HT-29 (cell line): ENCODE results near the gene ICAM4. TPM values are rescaled to one million over a fixed set of nuclear protein-coding genes. Genes with fewer than 3 reads are reported as not detected.
"Not testable (repeated sequence)": the region's sequence is repeated elsewhere in the genome, so short reads cannot be mapped to it uniquely, and the experiment has no call there.

Experiments used
- DNase-seq: peaks from one replicate; pipeline ENCODE4 v3.0.0-alpha.2; 2015; ENCODE audit warnings: low spot score
- total RNA-seq: library from RNA; depleted of rRNA; stranded (reverse); fragments of >200 nt; shearing (Covaris generic); gene quantifications from 2 replicates; pipeline ENCODE4 v1.2.3, GENCODE V29; 2014

Gene ICAM4
- total RNA-seq, 1 experiment from 2014 or later: 0.69 TPM

GRCh38 chr19:10317857-10318462 is 31.2 kb downstream of the ICAM4 start:
- DNase-seq: no peak

- no peak for DNase-seq
Measured at GRCh38 chr19:10318807-10319682, 32.3 kb downstream of the ICAM4 start.

GRCh38 chr19:10320602-10321416 is 34.1 kb downstream of the ICAM4 start:
- no peak for DNase-seq

GRCh38 chr19:10321417-10321797 is 34.7 kb downstream of the ICAM4 start:
- DNase-seq: no peak

- DNase-seq: no peak
Measured at GRCh38 chr19:10321874-10322835, 35.4 kb downstream of the ICAM4 start.

- no peak for DNase-seq
Measured at GRCh38 chr19:10325732-10326131, 39.0 kb downstream of the ICAM4 start.

- no peak for DNase-seq
Measured at GRCh38 chr19:10327793-10328192, 41.0 kb downstream of the ICAM4 start.

- DNase-seq: no peak
Measured at GRCh38 chr19:10328558-10329429, 42.0 kb downstream of the ICAM4 start.

GRCh38 chr19:10329555-10329954 is 42.8 kb downstream of the ICAM4 start:
- DNase-seq: no peak

GRCh38 chr19:10332158-10332964 is 45.6 kb downstream of the ICAM4 start:
- no peak for DNase-seq

GRCh38 chr19:10332965-10333757 is 46.4 kb downstream of the ICAM4 start, which contains the start of gene RAVER1:
Gene RAVER1, minus strand, starts transcription at chr19:10333529. Its CDS starts 22 bp downstream, at chr19:10333507.
- peak; percentile 94 for DNase-seq

- DNase-seq: no peak
Measured at GRCh38 chr19:10333758-10334587, 47.2 kb downstream of the ICAM4 start.

GRCh38 chr19:10334588-10335351 is 48.0 kb downstream of the ICAM4 start:
- peak; percentile 90 for DNase-seq

- DNase-seq: no peak
Measured at GRCh38 chr19:10335352-10335985, 48.7 kb downstream of the ICAM4 start.

- DNase-seq: not testable (repeated sequence)
Measured at GRCh38 chr19:10336725-10337124, 50.0 kb downstream of the ICAM4 start.
